ENCODE measurements around the gene ADGRL1. TPM values are rescaled to one million over a fixed set of nuclear protein-coding genes. Genes with fewer than 3 reads are reported as not detected.

ADGRL1 gene
- total RNA-seq, 3 donors from 2014 or later, result 11.2 to 14.7 (median 11.6) TPM

DNA sequence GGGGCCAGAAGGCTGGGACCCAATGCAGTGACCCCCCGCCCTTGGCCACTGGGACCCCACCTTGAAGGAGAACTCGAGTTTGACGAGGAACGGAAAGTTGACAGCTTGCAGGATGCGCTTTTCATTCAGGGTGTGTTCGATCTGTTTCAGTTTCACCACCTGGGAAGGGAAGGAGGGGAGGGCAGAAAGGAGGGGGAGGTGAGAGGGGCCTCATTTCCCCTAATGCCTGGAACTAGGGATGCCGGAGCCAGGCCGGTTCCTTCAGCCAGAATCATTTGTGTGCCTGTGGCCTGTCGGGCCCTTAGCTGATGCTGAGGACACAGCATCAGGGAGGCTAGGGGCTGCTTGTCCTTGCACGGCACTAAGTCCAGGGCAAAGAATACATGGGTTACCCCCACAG is 103.2 kb downstream of the ADGRL1 start:
- intact Hi-C loops (cut with DNase I; ENCODE audit: low total_unique reads), result no loop called here
- H3K4me3 ChIP-seq, result no peak overlapping the region
- H3K36me3 ChIP-seq, result no peaks in the 10 kb centered on the region
- TF ChIP-seq POLR2AphosphoS5 (IDR thresholded peaks at IDR 0.05), result no peak
- TF ChIP-seq POLR2A (IDR thresholded peaks at IDR 0.05), result no peak
- TF ChIP-seq, protein P1, sequence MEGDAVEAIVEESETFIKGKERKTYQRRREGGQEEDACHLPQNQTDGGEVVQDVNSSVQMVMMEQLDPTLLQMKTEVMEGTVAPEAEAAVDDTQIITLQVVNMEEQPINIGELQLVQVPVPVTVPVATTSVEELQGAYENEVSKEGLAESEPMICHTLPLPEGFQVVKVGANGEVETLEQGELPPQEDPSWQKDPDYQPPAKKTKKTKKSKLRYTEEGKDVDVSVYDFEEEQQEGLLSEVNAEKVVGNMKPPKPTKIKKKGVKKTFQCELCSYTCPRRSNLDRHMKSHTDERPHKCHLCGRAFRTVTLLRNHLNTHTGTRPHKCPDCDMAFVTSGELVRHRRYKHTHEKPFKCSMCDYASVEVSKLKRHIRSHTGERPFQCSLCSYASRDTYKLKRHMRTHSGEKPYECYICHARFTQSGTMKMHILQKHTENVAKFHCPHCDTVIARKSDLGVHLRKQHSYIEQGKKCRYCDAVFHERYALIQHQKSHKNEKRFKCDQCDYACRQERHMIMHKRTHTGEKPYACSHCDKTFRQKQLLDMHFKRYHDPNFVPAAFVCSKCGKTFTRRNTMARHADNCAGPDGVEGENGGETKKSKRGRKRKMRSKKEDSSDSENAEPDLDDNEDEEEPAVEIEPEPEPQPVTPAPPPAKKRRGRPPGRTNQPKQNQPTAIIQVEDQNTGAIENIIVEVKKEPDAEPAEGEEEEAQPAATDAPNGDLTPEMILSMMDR (IDR thresholded peaks at IDR 0.05), result no peak
- no peaks in the 10 kb centered on the region for H3K4me1 ChIP-seq
- H3K9me3 ChIP-seq, result no peaks in the 10 kb centered on the region
- H3K27me3 ChIP-seq, result no peaks in the 10 kb centered on the region
- peak overlapping the region; percentile 45 to 68 for H3K27ac ChIP-seq
- no peak for DNase-seq (ENCODE audit: low spot score in 2 of 2)

- Histone ChIP-seq H3K4me3 (no peak overlapping the region), H3K9me3 (no peaks in the 10 kb centered on the region), H3K27me3 (no peaks in the 10 kb centered on the region), H3K36me3 (no peaks in the 10 kb centered on the region), H3K4me1 (no peaks in the 10 kb centered on the region), H3K27ac (peak overlapping the region; percentile 45 to 68)
- TF ChIP-seq, protein P1 (IDR thresholded peaks at IDR 0.05), result no peak
- TF ChIP-seq POLR2AphosphoS5 (IDR thresholded peaks at IDR 0.05) (no peak), POLR2A (IDR thresholded peaks at IDR 0.05) (no peak)
- intact Hi-C loops (cut with DNase I; ENCODE audit: low total_unique reads), result no loop called here
- DNase-seq (ENCODE audit: low spot score in 2 of 2), result no peak
Measured at GRCh38 chr19:14102102-14102696, 103.8 kb downstream of the ADGRL1 start.

GRCh38 chr19:14101003-14101545 is 104.9 kb downstream of the ADGRL1 start:
- no peak for DNase-seq (ENCODE audit: low spot score in 2 of 2)
- TF ChIP-seq POLR2AphosphoS5 (IDR thresholded peaks at IDR 0.05) (no peak), POLR2A (IDR thresholded peaks at IDR 0.05) (no peak)
- TF ChIP-seq, protein P1 (IDR thresholded peaks at IDR 0.05), result no peak
- H3K4me3 ChIP-seq, result no peak overlapping the region
- intact Hi-C loops (cut with DNase I; ENCODE audit: low total_unique reads), result no loop called here
- no peaks in the 10 kb centered on the region for H3K4me1 ChIP-seq
- H3K9me3 ChIP-seq, result no peaks in the 10 kb centered on the region
- no peaks in the 10 kb centered on the region for H3K36me3 ChIP-seq
- H3K27me3 ChIP-seq, result no peaks in the 10 kb centered on the region
- H3K27ac ChIP-seq, result no peak overlapping the region

Other genes starting within 250 kb of the ADGRL1 start
- gene RFX1, start 199.8 kb downstream of the ADGRL1 start, total RNA-seq, result 1 to 10 TPM; 2.6 to 3.7 (median 3.6) TPM
- not detected for gene RLN3, start 178.0 kb downstream of the ADGRL1 start, total RNA-seq
- gene IL27RA, start 174.4 kb downstream of the ADGRL1 start, total RNA-seq, result 10 to 100 TPM in 1 of 3 donors, 1 to 10 TPM in 2; 5.1 to 11.0 (median 5.2) TPM
- gene PALM3, start 144.1 kb downstream of the ADGRL1 start, total RNA-seq, result 1 to 10 TPM in 2 of 3 donors, not detected in 1; 2.5 to 3.9 TPM
- 1 to 10 TPM; 4.6 to 6.4 (median 5.0) TPM for gene MISP3, start 133.4 kb downstream of the ADGRL1 start, total RNA-seq
- not detected for gene C19orf67, start 120.4 kb downstream of the ADGRL1 start, total RNA-seq
- 10 to 100 TPM; 10.8 to 15.4 (median 14.2) TPM for gene SAMD1, start 115.4 kb downstream of the ADGRL1 start, total RNA-seq
- gene PRKACA, start 88.4 kb downstream of the ADGRL1 start, total RNA-seq, result 10 to 100 TPM; 27.2 to 44.8 (median 35.4) TPM
- gene ASF1B, start 69.6 kb downstream of the ADGRL1 start, total RNA-seq, result 1 to 10 TPM in 2 of 3 donors, under 1 TPM in 1; 0.66 to 1.6 (median 1.2) TPM
- 10 to 100 TPM; 20.2 to 31.4 (median 23.3) TPM for gene ADGRE5, start 175.3 kb upstream of the ADGRL1 start, total RNA-seq
- gene DDX39A, start 213.2 kb upstream of the ADGRL1 start, total RNA-seq, result 10 to 100 TPM; 65.9 to 79.0 (median 75.5) TPM
- gene PKN1, start 227.1 kb upstream of the ADGRL1 start, total RNA-seq, result 10 to 100 TPM; 40.8 to 78.1 (median 59.6) TPM

Data from breast epithelium (tissue), 4 donors.